Activated T-cell treated with anti-CD3 and anti-CD28 coated beads, Interleukin-2, amount 50 U/mL, for 4 hours (primary cell): ENCODE measurements around the gene MAP6. TPM values are rescaled to one million over a fixed set of nuclear protein-coding genes. Genes with fewer than 3 reads are reported as not detected.

ENCODE experiments used
- ATAC-seq, 2 donors: fragments of 200-7000 bp; cut with Tn5 transposase; one replicate each; pipeline ENCODE4 v1.10.0; 2021
- DNase-seq: peaks from one replicate; pipeline ENCODE4 v3.0.0-alpha.2; 2020
- H3K27me3 Mint-ChIP-seq: one replicate; pipeline ENCODE4 v1.8.0; 2021; ENCODE audit warnings: low read depth, mixed read lengths
- H3K36me3 Mint-ChIP-seq: one replicate; pipeline ENCODE4 v1.8.0; 2022; ENCODE audit warnings: mixed read lengths; ENCODE audit not compliant: insufficient read depth
- H3K4me1 Mint-ChIP-seq: one replicate; pipeline ENCODE4 v1.8.0; 2021; ENCODE audit warnings: low read depth, mixed read lengths
- H3K4me3 Mint-ChIP-seq: one replicate; pipeline ENCODE4 v1.8.0; 2021; ENCODE audit warnings: mild to moderate bottlenecking, moderate library complexity, mixed read lengths
- H3K9me3 Mint-ChIP-seq: one replicate; pipeline ENCODE4 v1.8.0; 2021; ENCODE audit warnings: mixed read lengths
- total RNA-seq, 3 donors: library from RNA; stranded (reverse); gene quantifications; one replicate each; pipeline ENCODE4 v1.2.1, GENCODE V29; 2021

The MAP6 gene
- total RNA-seq, 3 donors from 2014 or later = not detected

GRCh38 chr11:75654314-75654713 is 14.5 kb downstream of the MAP6 start:
- no peaks in the 10 kb centered on the region for H3K9me3 Mint-ChIP-seq
- ATAC-seq (peak; percentile 94 to 96), DNase-seq (no peak)
- H3K4me1 Mint-ChIP-seq = peaks cover 8% of the 10 kb centered on the region
- H3K36me3 Mint-ChIP-seq = no peaks in the 10 kb centered on the region
- peaks cover 8% of the 10 kb centered on the region for H3K27me3 Mint-ChIP-seq
- H3K4me3 Mint-ChIP-seq = no peak overlapping the region

- H3K4me3 Mint-ChIP-seq = no peak overlapping the region
- DNase-seq = no peak
- H3K36me3 Mint-ChIP-seq = no peaks in the 10 kb centered on the region
- no peak for ATAC-seq
- no peaks in the 10 kb centered on the region for H3K9me3 Mint-ChIP-seq
- H3K4me1 Mint-ChIP-seq = peaks cover 8% of the 10 kb centered on the region
- peaks cover 4% of the 10 kb centered on the region for H3K27me3 Mint-ChIP-seq
Measured at GRCh38 chr11:75653532-75653931, 15.3 kb downstream of the MAP6 start.

GRCh38 chr11:75652936-75653335 is 15.9 kb downstream of the MAP6 start:
- ATAC-seq = no peak
- Mint-ChIP-seq H3K36me3 (no peaks in the 10 kb centered on the region), H3K27me3 (peaks cover 4% of the 10 kb centered on the region), H3K4me3 (no peak overlapping the region), H3K9me3 (no peaks in the 10 kb centered on the region), H3K4me1 (peaks cover 8% of the 10 kb centered on the region)
- no peak for DNase-seq

GRCh38 chr11:75651218-75651617 is 17.6 kb downstream of the MAP6 start:
- ATAC-seq = no peak
- DNase-seq = no peak
- Mint-ChIP-seq H3K9me3 (no peaks in the 10 kb centered on the region), H3K27me3 (peaks cover 2% of the 10 kb centered on the region), H3K4me1 (peaks cover 8% of the 10 kb centered on the region), H3K36me3 (no peaks in the 10 kb centered on the region), H3K4me3 (no peak overlapping the region)

DNA sequence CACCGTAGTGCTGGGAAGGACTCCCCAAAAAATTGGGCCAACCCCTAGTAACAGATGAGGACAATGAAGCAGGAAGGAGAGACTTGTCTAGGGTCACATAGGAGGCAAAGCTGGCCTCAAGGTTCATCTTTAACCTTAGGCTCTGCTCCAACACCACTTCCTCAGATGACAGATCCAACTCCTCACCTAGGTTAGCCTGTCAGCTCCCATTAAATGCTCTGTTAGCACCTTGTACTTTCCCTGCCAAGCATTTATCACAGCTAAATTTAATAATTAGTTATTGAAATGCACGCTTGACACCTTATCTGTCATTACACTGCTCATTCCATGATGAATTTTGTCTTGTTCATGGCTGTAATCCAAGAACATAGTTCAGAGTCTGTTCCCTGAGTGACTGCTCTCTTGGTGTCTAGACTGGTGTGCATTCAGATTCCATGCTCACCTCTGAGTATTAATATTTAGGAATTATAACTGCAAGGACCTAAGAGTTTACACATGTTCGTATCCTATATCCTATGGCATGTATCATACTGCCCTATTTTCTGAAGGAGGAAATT is 18.6 kb downstream of the MAP6 start:
- Mint-ChIP-seq H3K9me3 (no peaks in the 10 kb centered on the region), H3K36me3 (no peaks in the 10 kb centered on the region), H3K4me1 (peaks cover 8% of the 10 kb centered on the region), H3K27me3 (peaks cover 7% of the 10 kb centered on the region), H3K4me3 (no peak overlapping the region)
- ATAC-seq = no peak
- no peak for DNase-seq

DNA sequence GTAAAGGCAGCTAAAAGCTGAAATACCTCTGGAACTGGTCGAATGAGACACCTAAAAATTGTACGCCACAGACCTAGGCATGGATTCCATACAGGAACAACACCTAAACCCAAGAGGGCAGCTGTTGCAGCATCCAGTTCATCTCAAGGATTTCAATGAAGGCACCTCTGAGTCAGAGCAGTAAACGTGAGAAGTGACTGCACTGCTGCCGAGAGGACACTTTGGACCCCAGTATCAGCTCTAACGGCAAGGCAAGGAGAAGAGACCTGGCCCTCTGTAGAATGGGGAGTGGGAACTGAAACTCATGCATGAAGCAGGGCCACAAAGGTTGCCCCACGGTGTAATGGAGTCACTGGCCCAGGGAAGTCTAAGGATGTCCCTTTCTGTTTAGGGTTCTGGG is 23.9 kb downstream of the MAP6 start:
- H3K27me3 Mint-ChIP-seq = peaks cover 12% of the 10 kb centered on the region
- no peak for ATAC-seq
- no peaks in the 10 kb centered on the region for H3K36me3 Mint-ChIP-seq

GRCh38 chr11:75644370-75644769 is 24.5 kb downstream of the MAP6 start:
- Mint-ChIP-seq H3K9me3 (no peaks in the 10 kb centered on the region), H3K4me1 (no peaks in the 10 kb centered on the region), H3K4me3 (no peak overlapping the region), H3K27me3 (peaks cover 12% of the 10 kb centered on the region), H3K36me3 (no peaks in the 10 kb centered on the region)
- ATAC-seq = no peak
- no peak for DNase-seq

More for the DNA sequence above, 23.9 kb downstream of the MAP6 start:
- Mint-ChIP-seq H3K4me1 (no peaks in the 10 kb centered on the region), H3K9me3 (no peaks in the 10 kb centered on the region), H3K4me3 (no peak overlapping the region)
- no peak for DNase-seq

DNA sequence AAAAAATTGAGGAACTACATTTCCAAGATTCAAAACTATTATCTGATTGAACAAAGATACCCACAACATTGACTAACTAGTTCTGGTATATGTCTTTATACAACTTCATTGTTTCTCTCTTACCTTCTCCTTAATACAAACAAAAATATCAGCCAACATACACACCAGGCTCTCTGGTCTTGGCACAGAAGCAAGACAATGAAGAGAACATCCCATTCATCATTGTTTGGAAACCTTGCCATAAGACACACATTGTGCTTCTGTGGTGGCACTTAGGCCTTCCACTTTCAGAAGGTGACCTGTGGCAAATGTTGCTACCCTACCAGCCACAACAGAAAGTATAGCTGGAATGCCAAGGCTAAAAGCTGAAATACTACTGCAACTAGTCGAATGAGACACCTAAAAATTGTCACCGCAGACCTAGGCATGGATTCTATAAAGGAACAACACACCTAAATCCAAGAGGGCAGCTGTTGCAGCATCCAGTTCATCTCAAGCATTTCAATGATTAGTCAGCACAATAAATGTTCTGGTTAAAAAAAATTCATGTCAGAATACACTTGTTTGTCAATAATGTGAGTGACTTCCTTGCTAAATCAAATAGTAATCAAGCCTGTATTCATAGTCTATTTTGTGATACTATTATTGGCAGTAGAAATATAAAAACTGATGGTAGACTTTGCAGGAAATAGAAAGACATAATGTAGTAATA is 26.3 kb downstream of the MAP6 start:
- Mint-ChIP-seq H3K36me3 (no peaks in the 10 kb centered on the region), H3K27me3 (peaks cover 18% of the 10 kb centered on the region), H3K4me3 (no peak overlapping the region), H3K9me3 (no peaks in the 10 kb centered on the region), H3K4me1 (no peaks in the 10 kb centered on the region)
- ATAC-seq (no peak), DNase-seq (no peak)

- H3K27me3 Mint-ChIP-seq = peaks cover 17% of the 10 kb centered on the region
- no peak overlapping the region for H3K4me3 Mint-ChIP-seq
- ATAC-seq (no peak), DNase-seq (no peak)
- no peaks in the 10 kb centered on the region for H3K9me3 Mint-ChIP-seq
- H3K36me3 Mint-ChIP-seq = no peaks in the 10 kb centered on the region
- H3K4me1 Mint-ChIP-seq = no peaks in the 10 kb centered on the region
Measured at GRCh38 chr11:75639762-75640181, 29.1 kb downstream of the MAP6 start.

- no peaks in the 10 kb centered on the region for H3K4me1 Mint-ChIP-seq
- H3K4me3 Mint-ChIP-seq = no peak overlapping the region
- H3K9me3 Mint-ChIP-seq = no peaks in the 10 kb centered on the region
- H3K27me3 Mint-ChIP-seq = peaks cover 25% of the 10 kb centered on the region
- H3K36me3 Mint-ChIP-seq = no peaks in the 10 kb centered on the region
- no peak for ATAC-seq
- DNase-seq = no peak
Measured at GRCh38 chr11:75637998-75638397, 30.8 kb downstream of the MAP6 start.

GRCh38 chr11:75635066-75635862 is 33.6 kb downstream of the MAP6 start:
- peaks cover 34% of the 10 kb centered on the region for H3K27me3 Mint-ChIP-seq
- H3K4me3 Mint-ChIP-seq = no peak overlapping the region
- ATAC-seq = no peak

GRCh38 chr11:75633409-75634066 is 35.3 kb downstream of the MAP6 start:
- H3K4me3 Mint-ChIP-seq = no peak overlapping the region
- no peaks in the 10 kb centered on the region for H3K9me3 Mint-ChIP-seq
- H3K4me1 Mint-ChIP-seq = no peaks in the 10 kb centered on the region
- H3K27me3 Mint-ChIP-seq = peaks cover 29% of the 10 kb centered on the region
- no peak for DNase-seq
- no peaks in the 10 kb centered on the region for H3K36me3 Mint-ChIP-seq
- ATAC-seq = no peak

More at GRCh38 chr11:75635066-75635862, 33.6 kb downstream of the MAP6 start:
- Mint-ChIP-seq H3K4me1 (no peaks in the 10 kb centered on the region), H3K36me3 (no peaks in the 10 kb centered on the region), H3K9me3 (no peaks in the 10 kb centered on the region)
- no peak for DNase-seq

DNA sequence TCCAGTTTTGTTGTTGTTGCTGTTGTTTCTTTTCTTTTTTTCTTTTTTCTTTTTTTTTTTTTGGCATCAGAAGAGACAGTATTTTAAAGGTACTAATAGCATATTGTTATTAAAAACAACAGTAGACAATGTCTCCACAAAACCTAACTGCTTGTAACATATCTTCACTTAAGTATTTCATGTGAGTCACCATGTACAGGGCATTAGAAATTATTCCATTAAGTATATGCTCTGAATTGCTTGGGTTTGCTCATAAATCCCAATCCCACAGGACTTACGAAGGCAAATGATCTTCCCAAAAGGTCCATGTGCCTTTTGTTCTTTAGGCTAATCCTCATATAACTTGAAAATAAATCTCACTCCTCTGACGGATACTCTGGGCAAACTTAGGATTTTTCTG is 35.9 kb downstream of the MAP6 start:
- Mint-ChIP-seq H3K4me1 (no peaks in the 10 kb centered on the region), H3K9me3 (no peaks in the 10 kb centered on the region), H3K27me3 (peaks cover 26% of the 10 kb centered on the region), H3K4me3 (no peak overlapping the region), H3K36me3 (no peaks in the 10 kb centered on the region)
- DNase-seq = no peak
- ATAC-seq = no peak

DNA sequence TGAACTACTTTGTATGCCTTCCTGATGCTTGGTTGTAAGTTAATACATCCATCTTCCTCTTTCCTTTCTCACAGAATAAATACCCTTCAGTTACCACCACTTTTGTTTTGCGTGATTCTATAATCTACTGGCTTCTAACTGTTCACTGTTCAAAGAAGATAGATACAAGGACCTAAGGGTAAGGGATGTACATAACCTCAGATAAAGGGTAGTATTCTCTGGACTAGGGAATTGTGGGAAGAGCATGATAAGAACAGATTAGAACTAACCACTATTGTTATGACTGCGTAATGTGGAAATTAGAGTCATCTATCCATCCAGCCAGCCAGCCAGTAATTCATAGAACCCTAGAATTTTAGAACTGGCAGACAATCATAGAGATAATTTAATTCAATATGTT is 36.4 kb downstream of the MAP6 start:
- H3K36me3 Mint-ChIP-seq = no peaks in the 10 kb centered on the region
- DNase-seq (no peak), ATAC-seq (no peak)
- H3K4me1 Mint-ChIP-seq = no peaks in the 10 kb centered on the region
- H3K27me3 Mint-ChIP-seq = peaks cover 30% of the 10 kb centered on the region
- no peak overlapping the region for H3K4me3 Mint-ChIP-seq
- no peaks in the 10 kb centered on the region for H3K9me3 Mint-ChIP-seq
